GM12878 (cell line): ENCODE results near the gene VPS26B. TPM values are rescaled to one million over a fixed set of nuclear protein-coding genes. Genes with fewer than 3 reads are reported as not detected.

Experiments
- CBFB ChIP-seq: IDR thresholded peaks from 2 replicates; pipeline ENCODE4 v1.6.1; 2016; ENCODE audit warnings: antibody characterized with exemption, low read depth
- CBX3 ChIP-seq: fragments of 200-600 bp; sonication (generic); IDR thresholded peaks from 2 replicates; pipeline ENCODE4 v1.6.1; 2016; ENCODE audit warnings: low read depth, borderline replicate concordance
- EP300 ChIP-seq, 2 experiments: fragments of 150-350 bp in 1 of 2; IDR thresholded peaks; 2 replicates each; pipeline ENCODE4 v1.6.1; 2011 to 2012; ENCODE audit warnings: low read depth in 2 of 2, low read length in 2 of 2, borderline replicate concordance in 1 of 2, improper control_type of control experiment in 1 of 2, inconsistent platforms in 1 of 2; ENCODE audit not compliant: control insufficient read depth in 1 of 2
- FOXK2 ChIP-seq: fragments of 450-650 bp; IDR thresholded peaks from 2 replicates; pipeline ENCODE4 v1.6.1; 2017; ENCODE audit warnings: mild to moderate bottlenecking, moderate library complexity
- IRF4 ChIP-seq: IDR thresholded peaks from 2 replicates; pipeline ENCODE4 v1.6.1; 2011; ENCODE audit warnings: low read depth, low read length
- MYB ChIP-seq: fragments of 150-350 bp; IDR thresholded peaks from 2 replicates; pipeline ENCODE4 v1.6.1; 2014; ENCODE audit warnings: mild to moderate bottlenecking, low read depth, low read length, borderline replicate concordance
- NR2C2 ChIP-seq: IDR thresholded peaks from 2 replicates; pipeline ENCODE4 v1.6.1; 2011; ENCODE audit warnings: borderline replicate concordance, low read depth; ENCODE audit not compliant: control insufficient read depth, insufficient read length
- NR2F1 ChIP-seq: fragments of 450-650 bp; conservative IDR thresholded peaks from 2 replicates; pipeline ENCODE4 v1.6.1; 2017; ENCODE audit warnings: mild to moderate bottlenecking
- NRF1 ChIP-seq: conservative IDR thresholded peaks from 2 replicates; pipeline ENCODE4 v1.6.1; 2011; ENCODE audit warnings: mild to moderate bottlenecking, low read depth, low read length, improper control_type of control experiment
- ZNF622 ChIP-seq: fragments of 450-650 bp; IDR thresholded peaks from 2 replicates; pipeline ENCODE4 v1.6.1; 2017; ENCODE audit warnings: mild to moderate bottlenecking, inconsistent platforms
- ZSCAN29 ChIP-seq: fragments of 450-650 bp; IDR thresholded peaks from 2 replicates; pipeline ENCODE4 v1.6.1; 2017; ENCODE audit warnings: mild to moderate bottlenecking, moderate library complexity
- polyA plus RNA-seq, 11 experiments: library from polyadenylated mRNA; depleted of rRNA in 4 of 11; unstranded in 6 of 11; stranded (reverse) in 5 of 11; fragments of >200 nt; fragmentation: Nextera tagmentation in 4 of 11; fragmentation: Illumina TruSeq in 1 of 11; extraction: Ambion mirVana in 4 of 11; extraction: Trizol in 1 of 11; gene quantifications; 1 replicate in 1 of 11; 2 replicates in 10 of 11; pipeline versions ENCODE4 v1.2.1 to v1.2.3, GENCODE V29; 2011 to 2016; ENCODE audit warnings: inconsistent platforms in 2 of 11, missing spikeins in 2 of 11, low read depth in 1 of 11
- total RNA-seq, 4 experiments: library from RNA; depleted of rRNA in 3 of 4; stranded (reverse); fragments of >200 nt in 3 of 4; fragmentation: Illumina TruSeq in 1 of 4; extraction: Trizol in 1 of 4; gene quantifications; 2 replicates each; pipeline versions ENCODE4 v1.2.1 to v1.2.3, GENCODE V29; 2013 to 2021
- TF ChIP-seq, protein P1 (sequence below): fragments of 450-650 bp; IDR thresholded peaks from 2 replicates; pipeline ENCODE4 v1.6.1; 2017; ENCODE audit warnings: antibody characterized with exemption, mild to moderate bottlenecking, moderate library complexity
- TF ChIP-seq, protein P2 (sequence below): fragments of 450-650 bp; IDR thresholded peaks from 2 replicates; pipeline ENCODE4 v1.6.1; 2014; ENCODE audit warnings: mild to moderate bottlenecking
- TF ChIP-seq, protein P3 (sequence below): fragments of 450-650 bp; IDR thresholded peaks from 2 replicates; pipeline ENCODE4 v1.6.1; 2017; ENCODE audit warnings: low read depth, mild to moderate bottlenecking, moderate library complexity
- TF ChIP-seq, protein P4 (sequence below): fragments of 450-650 bp; formaldehyde crosslinking; IDR thresholded peaks from 2 replicates; pipeline ENCODE4 v1.4.0; 2020; ENCODE audit warnings: mild to moderate bottlenecking, moderate library complexity
- TF ChIP-seq, protein P5 (sequence below): fragments of 450-650 bp; IDR thresholded peaks from 2 replicates; pipeline ENCODE4 v1.6.1; 2018; ENCODE audit warnings: mild to moderate bottlenecking, low read depth, moderate library complexity; ENCODE audit not compliant: partially characterized antibody

Gene VPS26B
- total and polyA plus RNA-seq, 10 of the 15 experiments (the other 5 are each of a cell fraction or from before 2014, with no cell fraction given): 1.6 to 26.9 (median 13.3) TPM

DNA sequence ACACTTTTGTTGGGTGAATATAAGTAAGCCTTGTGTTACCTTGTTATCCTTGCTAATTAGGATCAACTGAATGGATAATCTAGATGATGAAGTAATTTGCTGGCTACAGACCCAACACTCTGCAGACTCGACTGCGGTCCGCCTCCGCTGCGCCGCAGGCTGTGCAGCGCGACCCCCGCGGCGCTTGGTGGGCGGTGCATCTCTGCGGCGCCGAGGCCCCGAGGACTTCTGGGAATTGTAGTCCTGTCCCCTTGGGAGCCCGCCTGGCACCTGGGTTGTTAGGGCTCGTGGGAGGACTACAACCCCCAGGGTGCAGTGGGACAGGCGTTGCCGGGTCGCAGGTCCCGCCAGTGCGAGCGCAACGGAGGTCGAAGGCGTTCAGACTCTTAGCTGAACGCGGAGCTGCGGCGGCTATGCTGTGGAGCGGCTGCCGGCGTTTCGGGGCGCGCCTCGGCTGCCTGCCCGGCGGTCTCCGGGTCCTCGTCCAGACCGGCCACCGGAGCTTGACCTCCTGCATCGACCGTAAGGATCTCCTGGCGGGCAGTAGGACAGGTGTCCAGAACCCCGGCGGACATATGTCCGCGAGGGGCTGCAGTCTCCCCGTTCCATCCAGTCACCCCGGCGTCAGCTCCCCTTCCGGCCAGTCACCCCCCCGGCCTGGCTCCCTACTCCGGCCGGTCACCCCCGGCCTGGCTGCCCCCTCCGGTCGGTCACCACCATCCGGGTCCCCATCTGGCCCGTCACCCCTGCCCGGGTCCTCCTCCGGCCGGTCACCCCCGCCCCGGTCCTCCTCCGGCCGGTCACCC, 28.9 kb downstream of the VPS26B start, which contains the start of the genes ACAD8 and THYN1 (continued):
- no peak for TF ChIP-seq EP300 (IDR thresholded peaks at IDR 0.05; ENCODE audit: borderline replicate concordance in 1 of 2, control insufficient read depth in 1 of 2, low read depth in 2 of 2, low read length in 2 of 2)
- TF ChIP-seq MYB: 0 out of 2 replicates have a peak, but pooled peaks have one; percentile 54
- peak; percentile 82 for TF ChIP-seq NR2F1
- no peak for TF ChIP-seq ZSCAN29
- TF ChIP-seq, protein P1, sequence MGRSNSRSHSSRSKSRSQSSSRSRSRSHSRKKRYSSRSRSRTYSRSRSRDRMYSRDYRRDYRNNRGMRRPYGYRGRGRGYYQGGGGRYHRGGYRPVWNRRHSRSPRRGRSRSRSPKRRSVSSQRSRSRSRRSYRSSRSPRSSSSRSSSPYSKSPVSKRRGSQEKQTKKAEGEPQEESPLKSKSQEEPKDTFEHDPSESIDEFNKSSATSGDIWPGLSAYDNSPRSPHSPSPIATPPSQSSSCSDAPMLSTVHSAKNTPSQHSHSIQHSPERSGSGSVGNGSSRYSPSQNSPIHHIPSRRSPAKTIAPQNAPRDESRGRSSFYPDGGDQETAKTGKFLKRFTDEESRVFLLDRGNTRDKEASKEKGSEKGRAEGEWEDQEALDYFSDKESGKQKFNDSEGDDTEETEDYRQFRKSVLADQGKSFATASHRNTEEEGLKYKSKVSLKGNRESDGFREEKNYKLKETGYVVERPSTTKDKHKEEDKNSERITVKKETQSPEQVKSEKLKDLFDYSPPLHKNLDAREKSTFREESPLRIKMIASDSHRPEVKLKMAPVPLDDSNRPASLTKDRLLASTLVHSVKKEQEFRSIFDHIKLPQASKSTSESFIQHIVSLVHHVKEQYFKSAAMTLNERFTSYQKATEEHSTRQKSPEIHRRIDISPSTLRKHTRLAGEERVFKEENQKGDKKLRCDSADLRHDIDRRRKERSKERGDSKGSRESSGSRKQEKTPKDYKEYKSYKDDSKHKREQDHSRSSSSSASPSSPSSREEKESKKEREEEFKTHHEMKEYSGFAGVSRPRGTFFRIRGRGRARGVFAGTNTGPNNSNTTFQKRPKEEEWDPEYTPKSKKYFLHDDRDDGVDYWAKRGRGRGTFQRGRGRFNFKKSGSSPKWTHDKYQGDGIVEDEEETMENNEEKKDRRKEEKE: no peak
- TF ChIP-seq, protein P2, sequence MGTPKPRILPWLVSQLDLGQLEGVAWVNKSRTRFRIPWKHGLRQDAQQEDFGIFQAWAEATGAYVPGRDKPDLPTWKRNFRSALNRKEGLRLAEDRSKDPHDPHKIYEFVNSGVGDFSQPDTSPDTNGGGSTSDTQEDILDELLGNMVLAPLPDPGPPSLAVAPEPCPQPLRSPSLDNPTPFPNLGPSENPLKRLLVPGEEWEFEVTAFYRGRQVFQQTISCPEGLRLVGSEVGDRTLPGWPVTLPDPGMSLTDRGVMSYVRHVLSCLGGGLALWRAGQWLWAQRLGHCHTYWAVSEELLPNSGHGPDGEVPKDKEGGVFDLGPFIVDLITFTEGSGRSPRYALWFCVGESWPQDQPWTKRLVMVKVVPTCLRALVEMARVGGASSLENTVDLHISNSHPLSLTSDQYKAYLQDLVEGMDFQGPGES: no peak
- TF ChIP-seq IRF4: no peak
- TF ChIP-seq ZNF622: no peak
- TF ChIP-seq, protein P3, sequence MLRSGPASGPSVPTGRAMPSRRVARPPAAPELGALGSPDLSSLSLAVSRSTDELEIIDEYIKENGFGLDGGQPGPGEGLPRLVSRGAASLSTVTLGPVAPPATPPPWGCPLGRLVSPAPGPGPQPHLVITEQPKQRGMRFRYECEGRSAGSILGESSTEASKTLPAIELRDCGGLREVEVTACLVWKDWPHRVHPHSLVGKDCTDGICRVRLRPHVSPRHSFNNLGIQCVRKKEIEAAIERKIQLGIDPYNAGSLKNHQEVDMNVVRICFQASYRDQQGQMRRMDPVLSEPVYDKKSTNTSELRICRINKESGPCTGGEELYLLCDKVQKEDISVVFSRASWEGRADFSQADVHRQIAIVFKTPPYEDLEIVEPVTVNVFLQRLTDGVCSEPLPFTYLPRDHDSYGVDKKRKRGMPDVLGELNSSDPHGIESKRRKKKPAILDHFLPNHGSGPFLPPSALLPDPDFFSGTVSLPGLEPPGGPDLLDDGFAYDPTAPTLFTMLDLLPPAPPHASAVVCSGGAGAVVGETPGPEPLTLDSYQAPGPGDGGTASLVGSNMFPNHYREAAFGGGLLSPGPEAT: peak; percentile 49; the same call in 1 of the 2 replicates
- TF ChIP-seq NR2C2: no peak
- TF ChIP-seq CBFB: 0 out of 2 replicates have a peak, but pooled peaks have one; percentile 17
- TF ChIP-seq, protein P4, sequence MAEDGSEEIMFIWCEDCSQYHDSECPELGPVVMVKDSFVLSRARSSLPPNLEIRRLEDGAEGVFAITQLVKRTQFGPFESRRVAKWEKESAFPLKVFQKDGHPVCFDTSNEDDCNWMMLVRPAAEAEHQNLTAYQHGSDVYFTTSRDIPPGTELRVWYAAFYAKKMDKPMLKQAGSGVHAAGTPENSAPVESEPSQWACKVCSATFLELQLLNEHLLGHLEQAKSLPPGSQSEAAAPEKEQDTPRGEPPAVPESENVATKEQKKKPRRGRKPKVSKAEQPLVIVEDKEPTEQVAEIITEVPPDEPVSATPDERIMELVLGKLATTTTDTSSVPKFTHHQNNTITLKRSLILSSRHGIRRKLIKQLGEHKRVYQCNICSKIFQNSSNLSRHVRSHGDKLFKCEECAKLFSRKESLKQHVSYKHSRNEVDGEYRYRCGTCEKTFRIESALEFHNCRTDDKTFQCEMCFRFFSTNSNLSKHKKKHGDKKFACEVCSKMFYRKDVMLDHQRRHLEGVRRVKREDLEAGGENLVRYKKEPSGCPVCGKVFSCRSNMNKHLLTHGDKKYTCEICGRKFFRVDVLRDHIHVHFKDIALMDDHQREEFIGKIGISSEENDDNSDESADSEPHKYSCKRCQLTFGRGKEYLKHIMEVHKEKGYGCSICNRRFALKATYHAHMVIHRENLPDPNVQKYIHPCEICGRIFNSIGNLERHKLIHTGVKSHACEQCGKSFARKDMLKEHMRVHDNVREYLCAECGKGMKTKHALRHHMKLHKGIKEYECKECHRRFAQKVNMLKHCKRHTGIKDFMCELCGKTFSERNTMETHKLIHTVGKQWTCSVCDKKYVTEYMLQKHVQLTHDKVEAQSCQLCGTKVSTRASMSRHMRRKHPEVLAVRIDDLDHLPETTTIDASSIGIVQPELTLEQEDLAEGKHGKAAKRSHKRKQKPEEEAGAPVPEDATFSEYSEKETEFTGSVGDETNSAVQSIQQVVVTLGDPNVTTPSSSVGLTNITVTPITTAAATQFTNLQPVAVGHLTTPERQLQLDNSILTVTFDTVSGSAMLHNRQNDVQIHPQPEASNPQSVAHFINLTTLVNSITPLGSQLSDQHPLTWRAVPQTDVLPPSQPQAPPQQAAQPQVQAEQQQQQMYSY (CRISPR knock-in tag): no peak
- no peak for TF ChIP-seq CBX3
- TF ChIP-seq FOXK2: no peak
- TF ChIP-seq NRF1: 0 out of 2 replicates have a peak, but pooled peaks have one; percentile 9
- TF ChIP-seq, protein P5, sequence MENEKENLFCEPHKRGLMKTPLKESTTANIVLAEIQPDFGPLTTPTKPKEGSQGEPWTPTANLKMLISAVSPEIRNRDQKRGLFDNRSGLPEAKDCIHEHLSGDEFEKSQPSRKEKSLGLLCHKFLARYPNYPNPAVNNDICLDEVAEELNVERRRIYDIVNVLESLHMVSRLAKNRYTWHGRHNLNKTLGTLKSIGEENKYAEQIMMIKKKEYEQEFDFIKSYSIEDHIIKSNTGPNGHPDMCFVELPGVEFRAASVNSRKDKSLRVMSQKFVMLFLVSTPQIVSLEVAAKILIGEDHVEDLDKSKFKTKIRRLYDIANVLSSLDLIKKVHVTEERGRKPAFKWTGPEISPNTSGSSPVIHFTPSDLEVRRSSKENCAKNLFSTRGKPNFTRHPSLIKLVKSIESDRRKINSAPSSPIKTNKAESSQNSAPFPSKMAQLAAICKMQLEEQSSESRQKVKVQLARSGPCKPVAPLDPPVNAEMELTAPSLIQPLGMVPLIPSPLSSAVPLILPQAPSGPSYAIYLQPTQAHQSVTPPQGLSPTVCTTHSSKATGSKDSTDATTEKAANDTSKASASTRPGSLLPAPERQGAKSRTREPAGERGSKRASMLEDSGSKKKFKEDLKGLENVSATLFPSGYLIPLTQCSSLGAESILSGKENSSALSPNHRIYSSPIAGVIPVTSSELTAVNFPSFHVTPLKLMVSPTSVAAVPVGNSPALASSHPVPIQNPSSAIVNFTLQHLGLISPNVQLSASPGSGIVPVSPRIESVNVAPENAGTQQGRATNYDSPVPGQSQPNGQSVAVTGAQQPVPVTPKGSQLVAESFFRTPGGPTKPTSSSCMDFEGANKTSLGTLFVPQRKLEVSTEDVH: no peak
